Heart left ventricle (tissue), 16 donors: ENCODE measurements around the gene EP400. TPM values are rescaled to one million over a fixed set of nuclear protein-coding genes. Genes with fewer than 3 reads are reported as not detected.

Experiments used
- ATAC-seq, 4 donors: fragments of 200-7000 bp; cut with Tn5 transposase; one replicate each; pipeline ENCODE4 v1.9.1; 2020 to 2022; ENCODE audit warnings: moderate library complexity in 4 of 4, mild to moderate bottlenecking in 3 of 4, moderate number of reproducible peaks in 1 of 4
- DNase-seq, 5 donors: peaks; one replicate each; pipeline ENCODE4 v3.0.0-alpha.2; 2020
- H3K27ac ChIP-seq, 12 donors: fragments of 200-600 bp; sonication (generic) in 4 of 12; one replicate each; pipeline versions ENCODE4 v1.5.0 to v1.8.0; 2016 to 2022; ENCODE audit warnings: mild to moderate bottlenecking in 2 of 12
- H3K27me3 ChIP-seq, 9 donors: fragments of 200-600 bp; sonication (generic) in 2 of 9; one replicate each; pipeline versions ENCODE4 v1.5.1 to v1.8.0; 2016 to 2022; ENCODE audit warnings: mild to moderate bottlenecking in 3 of 9
- H3K36me3 ChIP-seq, 9 donors: fragments of 200-600 bp; sonication (generic) in 2 of 9; one replicate each; pipeline versions ENCODE4 v1.5.0 to v1.8.0; 2018 to 2022; ENCODE audit warnings: mild to moderate bottlenecking in 2 of 9
- H3K4me1 ChIP-seq, 12 donors: fragments of 200-600 bp; sonication (generic) in 4 of 12; one replicate each; pipeline versions ENCODE4 v1.5.0 to v1.8.0; 2016 to 2022; ENCODE audit warnings: mild to moderate bottlenecking in 3 of 12
- H3K4me3 ChIP-seq, 12 donors: fragments of 200-600 bp; sonication (generic) in 4 of 12; one replicate each; pipeline versions ENCODE4 v1.5.0 to v1.8.0; 2017 to 2022; ENCODE audit warnings: mild to moderate bottlenecking in 9 of 12, moderate library complexity in 4 of 12
- H3K9me3 ChIP-seq, 12 donors: fragments of 200-600 bp; sonication (generic) in 4 of 12; one replicate each; pipeline versions ENCODE4 v1.5.0 to v1.8.0; 2016 to 2022; ENCODE audit warnings: mild to moderate bottlenecking in 1 of 12
- POLR2A ChIP-seq, 2 donors: fragments of 450-650 bp; IDR thresholded peaks; one replicate each; pipeline ENCODE4 v1.6.1; 2017; ENCODE audit warnings: antibody characterized with exemption in 2 of 2, mild to moderate bottlenecking in 2 of 2, moderate library complexity in 2 of 2
- WGBS, 4 donors: extraction: QIAGEN DNeasy Blood & Tissue Kit in 2 of 4; methylation state at CpG; one replicate each; pipeline versions ENCODE4 v1.1.5 to v1.1.7; 2013 to 2018; 5-methylcytosine and 5-hydroxymethylcytosine counted together
- intact Hi-C, 10 donors: fragments of 100-400 bp; cut with DNase I; formaldehyde crosslinking; loops; one replicate each; pipeline versions ENCODE4 v1.11.1 to v1.14.2; 2022
- polyA plus RNA-seq, 2 donors: library from polyadenylated mRNA; stranded (reverse); fragments of 200-250 nt; gene quantifications; one replicate each; pipeline ENCODE4 v1.2.3, GENCODE V29; 2013
- total RNA-seq, 9 donors: library from RNA; depleted of rRNA in 2 of 9; stranded (reverse); fragments of >200 nt in 2 of 9; fragmentation: NEBNext Ultra II Directional in 3 of 9; extraction: Animal tissue kit (Norgen Biotek cat#: 25700) in 3 of 9; gene quantifications; one replicate each; pipeline versions ENCODE4 v1.1.0 to v1.2.4, GENCODE V29; 2016 to 2023
- TF ChIP-seq, protein P1 (sequence below), 12 donors: fragments of 200-600 bp; sonication (generic) in 4 of 12; IDR thresholded peaks; one replicate each; pipeline versions ENCODE4 v1.5.0 to v1.8.0; 2018 to 2022; ENCODE audit warnings: antibody characterized with exemption in 12 of 12, mild to moderate bottlenecking in 5 of 12
- donor health status: ischemic (EF 13 %, LVEDD 7.1; RV severe dilation, severe dysfunction).
- donor health status: healthy with polysubstance abuse.
- donor health status: DM: no; HTN: yes; CAD: no.
- donor health status: DM: no; HTN: no; CAD: no.
- donor health status: ischemic (EF 25% LVEDD 6.9; RV normal size, moderate dysfunction).
- donor health status: ischemic (EF 25% LVEDD 5.7; RV mildly dilated, moderate dysfunction).
- donor health status: healthy.
- donor health status: DM: yes; HTN: yes; CAD: no.
- donor health status: ischemic (EF 35%, LVEDD 5.7; RV mildly dilated, moderate dysfunction).
- donor health status: nonischemic (EF 11% LVEDD 7.7; RV severe dilation, severe dysfunction).
- donor health status: DM: yes; HTN: yes; CAD: no.
- donor health status: PGD.
- donor health status: ischemic (EF 29% LVEDD 5.4; RV normal size, mild dysfunction).
- donor health status: nonischemic (EF 23%, LVEDD 6.1; RV moderate dilation, normal function).

Gene EP400
- total and polyA plus RNA-seq, 11 donors, result 9.8 to 27.8 (median 13.5) TPM

DNA sequence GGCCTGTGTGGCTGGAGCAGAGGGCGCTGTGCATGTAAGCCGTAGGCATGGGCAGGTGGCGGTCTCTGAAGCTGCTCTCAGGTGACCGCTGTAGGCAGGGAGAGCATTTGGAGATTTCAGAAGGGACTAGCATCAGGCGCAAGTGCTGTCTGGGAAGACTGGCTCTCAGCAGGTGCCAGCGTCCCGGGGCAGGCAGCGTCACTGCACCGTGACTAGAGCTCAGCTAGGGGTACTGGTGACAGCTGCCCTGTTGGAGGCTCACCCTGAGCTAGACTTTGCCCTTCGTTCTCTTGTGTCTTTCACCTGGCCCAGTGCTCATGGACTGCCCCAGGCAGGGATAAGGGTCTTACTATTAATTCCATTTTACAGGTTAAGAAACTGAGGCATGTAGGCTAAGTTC, 115.5 kb downstream of the EP400 start:
- Histone ChIP-seq H3K36me3 (peaks cover 0 to 99% (median 91%) of the 10 kb centered on the region in 9 donors), H3K27me3 (no peaks in the 10 kb centered on the region), H3K4me1 (peaks cover 0 to 10% (median 0%) of the 10 kb centered on the region in 12 donors), H3K4me3 (no peak overlapping the region), H3K27ac (no peak overlapping the region), H3K9me3 (no peaks in the 10 kb centered on the region)
- no peak for ATAC-seq
- TF ChIP-seq, protein P1, sequence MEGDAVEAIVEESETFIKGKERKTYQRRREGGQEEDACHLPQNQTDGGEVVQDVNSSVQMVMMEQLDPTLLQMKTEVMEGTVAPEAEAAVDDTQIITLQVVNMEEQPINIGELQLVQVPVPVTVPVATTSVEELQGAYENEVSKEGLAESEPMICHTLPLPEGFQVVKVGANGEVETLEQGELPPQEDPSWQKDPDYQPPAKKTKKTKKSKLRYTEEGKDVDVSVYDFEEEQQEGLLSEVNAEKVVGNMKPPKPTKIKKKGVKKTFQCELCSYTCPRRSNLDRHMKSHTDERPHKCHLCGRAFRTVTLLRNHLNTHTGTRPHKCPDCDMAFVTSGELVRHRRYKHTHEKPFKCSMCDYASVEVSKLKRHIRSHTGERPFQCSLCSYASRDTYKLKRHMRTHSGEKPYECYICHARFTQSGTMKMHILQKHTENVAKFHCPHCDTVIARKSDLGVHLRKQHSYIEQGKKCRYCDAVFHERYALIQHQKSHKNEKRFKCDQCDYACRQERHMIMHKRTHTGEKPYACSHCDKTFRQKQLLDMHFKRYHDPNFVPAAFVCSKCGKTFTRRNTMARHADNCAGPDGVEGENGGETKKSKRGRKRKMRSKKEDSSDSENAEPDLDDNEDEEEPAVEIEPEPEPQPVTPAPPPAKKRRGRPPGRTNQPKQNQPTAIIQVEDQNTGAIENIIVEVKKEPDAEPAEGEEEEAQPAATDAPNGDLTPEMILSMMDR (IDR thresholded peaks at IDR 0.05), result no peak
- no peak for TF ChIP-seq POLR2A (IDR thresholded peaks at IDR 0.05)
- no peak for DNase-seq
- intact Hi-C loops, result no loop called here
- 95 to 98% (median 97%) methylated on average over 10 of the region's 10 CpGs for WGBS, 4 donors

DNA sequence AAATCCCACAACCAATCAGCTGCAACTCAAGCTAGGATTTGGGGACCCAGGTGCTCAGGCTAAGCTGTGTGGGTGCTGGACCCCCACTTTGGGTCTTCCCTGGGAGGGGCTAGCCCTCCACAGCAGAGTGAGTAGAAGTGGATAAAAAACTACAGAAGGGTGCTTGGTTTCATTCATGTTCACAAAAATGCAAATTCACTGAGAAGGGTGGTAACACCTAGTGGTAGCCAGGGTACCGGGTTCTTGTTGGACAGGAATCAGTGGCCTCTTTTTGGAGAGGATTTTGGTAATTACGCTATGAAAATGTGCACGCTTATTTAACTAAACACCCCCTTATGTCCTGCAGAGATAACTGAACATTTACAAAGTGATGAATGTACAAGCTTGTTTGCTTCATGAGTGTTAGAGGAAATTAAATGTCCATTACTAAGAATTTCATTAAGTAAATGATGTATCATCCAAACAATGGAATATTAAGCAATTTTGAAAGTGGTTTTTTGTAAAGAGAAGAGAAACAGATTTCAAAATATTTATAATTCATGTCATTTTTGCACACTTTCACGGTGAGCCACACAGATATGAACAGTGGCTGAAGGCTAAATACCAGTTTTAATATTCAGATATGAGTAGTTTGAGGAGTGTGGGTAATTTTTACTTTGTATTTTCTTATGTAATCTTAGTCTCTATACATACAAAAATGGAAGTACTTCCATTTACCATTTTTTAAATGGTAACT, 116.0 kb downstream of the EP400 start:
- intact Hi-C loops, result no loop called here
- H3K9me3 ChIP-seq, result no peaks in the 10 kb centered on the region

DNA sequence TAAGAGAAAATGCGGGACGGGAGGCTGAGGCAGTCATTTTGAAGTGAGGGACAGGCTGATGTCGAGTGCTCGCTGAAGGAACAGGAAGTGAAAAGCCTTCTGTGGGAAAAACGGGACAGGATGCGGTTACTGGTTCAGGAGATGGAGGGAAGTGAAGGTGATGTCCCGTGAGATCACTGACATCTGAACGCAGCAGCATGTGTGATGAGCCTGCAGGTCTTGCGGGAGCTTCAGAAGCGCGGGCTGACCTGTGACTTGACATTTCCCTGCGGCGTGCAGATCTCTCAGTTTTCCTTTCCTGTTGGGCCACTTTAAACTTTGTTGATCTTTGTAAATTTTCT, 116.6 kb downstream of the EP400 start:
- Histone ChIP-seq H3K4me1 (peaks cover 0 to 10% (median 0%) of the 10 kb centered on the region in 12 donors), H3K4me3 (no peak overlapping the region), H3K36me3 (peaks cover 0 to 99% (median 89%) of the 10 kb centered on the region in 9 donors), H3K27me3 (no peaks in the 10 kb centered on the region), H3K27ac (no peak overlapping the region), H3K9me3 (no peaks in the 10 kb centered on the region)
- TF ChIP-seq POLR2A (IDR thresholded peaks at IDR 0.05), result no peak
- TF ChIP-seq, protein P1 (IDR thresholded peaks at IDR 0.05), result no peak
- intact Hi-C loops, result no loop called here
- no peak for DNase-seq
- no peak for ATAC-seq
- WGBS, 4 donors, result 66 to 79% (median 73%) methylated on average over 13 of the region's 13 CpGs

More for the DNA sequence above, 116.0 kb downstream of the EP400 start:
- peaks cover 0 to 10% (median 0%) of the 10 kb centered on the region in 12 donors for H3K4me1 ChIP-seq
- TF ChIP-seq POLR2A (IDR thresholded peaks at IDR 0.05), result no peak
- TF ChIP-seq, protein P1 (IDR thresholded peaks at IDR 0.05), result no peak
- WGBS, 4 donors, result 90 to 94% (median 93%) methylated on average over 4 of the region's 4 CpGs
- ATAC-seq, result no peak
- H3K27me3 ChIP-seq, result no peaks in the 10 kb centered on the region
- peaks cover 0 to 99% (median 88%) of the 10 kb centered on the region in 9 donors for H3K36me3 ChIP-seq
- H3K27ac ChIP-seq, result no peak overlapping the region
- no peak for DNase-seq
- H3K4me3 ChIP-seq, result no peak overlapping the region

DNA sequence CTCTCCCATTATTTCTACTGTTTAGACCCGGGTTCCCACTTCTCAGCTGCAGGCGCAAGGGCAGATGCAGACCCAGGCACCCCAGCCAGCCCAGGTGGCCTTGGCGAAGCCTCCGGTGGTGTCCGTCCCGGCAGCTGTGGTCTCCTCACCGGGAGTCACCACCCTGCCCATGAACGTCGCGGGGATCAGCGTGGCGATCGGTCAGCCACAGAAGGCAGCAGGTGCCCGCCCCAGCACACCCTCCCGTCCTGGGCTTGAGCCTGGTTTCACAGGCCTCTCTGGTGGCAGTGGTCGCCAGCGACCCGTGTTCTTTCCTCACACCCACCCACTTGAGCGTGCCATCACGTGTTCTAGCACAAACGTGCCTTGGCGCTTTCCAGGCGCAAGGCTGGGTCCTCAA, 117.0 kb downstream of the EP400 start:
- 94 to 96% (median 95%) methylated on average over 23 of the region's 23 CpGs for WGBS, 4 donors
- no peaks in the 10 kb centered on the region for H3K9me3 ChIP-seq
- H3K4me1 ChIP-seq, result peaks cover 0 to 10% (median 0%) of the 10 kb centered on the region in 12 donors
- TF ChIP-seq POLR2A (IDR thresholded peaks at IDR 0.05), result no peak
- TF ChIP-seq, protein P1 (IDR thresholded peaks at IDR 0.05), result no peak
- H3K27ac ChIP-seq, result no peak overlapping the region
- no peak for ATAC-seq
- DNase-seq, result no peak
- intact Hi-C loops, result no loop called here
- H3K27me3 ChIP-seq, result no peaks in the 10 kb centered on the region
- H3K36me3 ChIP-seq, result peaks cover 0 to 98% (median 91%) of the 10 kb centered on the region in 9 donors
- no peak overlapping the region for H3K4me3 ChIP-seq
